Fibroblast of upper back skin (primary cell): ENCODE measurements around the gene MOCS1.

ENCODE experiments used
- DNase-seq: peaks from one replicate; pipeline ENCODE4 v3.0.0-alpha.2; 2013

Gene MOCS1

GRCh38 chr6:39865011-39865888 lies 69.0 kb downstream of the MOCS1 start:
- peak; percentile 64 for DNase-seq

GRCh38 chr6:39861663-39862062 lies 72.6 kb downstream of the MOCS1 start:
- DNase-seq, result no peak

- no peak for DNase-seq
Observed at GRCh38 chr6:39859025-39859424, 75.2 kb downstream of the MOCS1 start.

GRCh38 chr6:39855356-39855995 lies 78.8 kb downstream of the MOCS1 start:
- peak; percentile 34 for DNase-seq
